Endothelial cell of umbilical vein (primary cell): ENCODE results near the gene IPO13. TPM values are rescaled to one million over a fixed set of nuclear protein-coding genes. Genes with fewer than 3 reads are reported as not detected.

ENCODE experiments used
- BruUV-seq: library from RNA; stranded (reverse); fragments of 400-500 nt; replicated peaks from 2 replicates; lab custom pipeline; 2021; lab: Mats Ljungman, UMichigan
- CTCF ChIA-PET: fragments of 300-600, 350-600 bp; sonication (Branson Sonifier 250); formaldehyde crosslinking; loops from one replicate; lab custom pipeline; 2021; ENCODE audit warnings: antibody characterized with exemption, inconsistent platforms; lab: Charles Lee
- POLR2A ChIA-PET: fragments of 300-600, 350-600 bp; sonication (Branson Sonifier 250); formaldehyde crosslinking; loops from one replicate; lab custom pipeline; 2021; ENCODE audit warnings: antibody characterized with exemption, inconsistent platforms; lab: Charles Lee
- DNase-seq: peaks from one replicate; pipeline ENCODE4 v3.0.0-alpha.2; 2011; ENCODE audit warnings: low read depth, low spot score
- FAIRE-seq: peaks from 2 replicates; lab custom pipeline; 2011; peaks lifted over from hg19 to GRCh38; lab: Jason Lieb, UNC
- H2AFZ ChIP-seq: 2 replicates; pipeline ENCODE4 v1.6.0; 2012; ENCODE audit warnings: low read depth, low read length, control low read depth, inconsistent platforms
- H3K27ac ChIP-seq: 2 replicates; pipeline ENCODE4 v1.5.1; 2011; ENCODE audit warnings: low read depth, mild to moderate bottlenecking, control low read depth, low read length, moderate library complexity; ENCODE audit not compliant: insufficient read depth
- H3K27me3 ChIP-seq, 2 experiments: 2 replicates each; pipeline versions ENCODE4 v1.6.0 to v1.6.1; 2011; ENCODE audit warnings: low read length in 2 of 2, mixed read lengths in 1 of 2; ENCODE audit not compliant: control insufficient read depth in 2 of 2, insufficient read depth in 2 of 2
- H3K36me3 ChIP-seq, 2 experiments: 2 replicates in 1 of 2; 3 replicates in 1 of 2; pipeline ENCODE4 v1.5.1; 2011; ENCODE audit warnings: low read length in 2 of 2, mild to moderate bottlenecking in 1 of 2, moderate library complexity in 1 of 2; ENCODE audit not compliant: control insufficient read depth in 2 of 2, insufficient read depth in 2 of 2; ENCODE audit errors: extremely low read depth in 1 of 2
- H3K4me1 ChIP-seq: 3 replicates; pipeline ENCODE4 v1.5.1; 2011; ENCODE audit warnings: mild to moderate bottlenecking, low read length; ENCODE audit not compliant: control insufficient read depth, insufficient read depth; ENCODE audit errors: extremely low read depth
- H3K4me2 ChIP-seq: 2 replicates; pipeline ENCODE4 v1.6.1; 2011; ENCODE audit warnings: low read length, control low read depth, mixed read lengths; ENCODE audit not compliant: insufficient read depth
- H3K4me3 ChIP-seq, 3 experiments: fragments of 200-600 bp in 1 of 3; sonication (generic), shearing (Covaris generic) in 1 of 3; replicated peaks in 1 of 3; 2 replicates each; pipeline ENCODE4 v1.5.1; 2011 to 2016; ENCODE audit warnings: control low read depth in 3 of 3, low read length in 3 of 3, mild to moderate bottlenecking in 2 of 3, inconsistent platforms in 1 of 3, low read depth in 1 of 3, moderate library complexity in 1 of 3; ENCODE audit not compliant: insufficient read depth in 1 of 3
- H3K79me2 ChIP-seq: 2 replicates; pipeline ENCODE4 v1.6.0; 2012; ENCODE audit warnings: low read length, inconsistent platforms; ENCODE audit not compliant: control insufficient read depth, insufficient read depth
- H3K9ac ChIP-seq: replicated peaks from 2 replicates; pipeline ENCODE3; 2011; ENCODE audit warnings: low read length, control low read depth; ENCODE audit not compliant: insufficient read depth; ENCODE audit errors: extremely low read depth
- H3K9me1 ChIP-seq: replicated peaks from 3 replicates; pipeline ENCODE4 v1.6.0; 2011; ENCODE audit warnings: mild to moderate bottlenecking, low read length; ENCODE audit not compliant: control insufficient read depth, insufficient read depth; ENCODE audit errors: extremely low read depth
- H3K9me3 ChIP-seq: replicated peaks from 2 replicates; pipeline ENCODE4 v1.5.1; 2012; ENCODE audit warnings: low read length, inconsistent platforms; ENCODE audit not compliant: control insufficient read depth, insufficient read depth
- H4K20me1 ChIP-seq: replicated peaks from 2 replicates; pipeline ENCODE3; 2011; ENCODE audit warnings: mild to moderate bottlenecking, low read length; ENCODE audit not compliant: control insufficient read depth, insufficient read depth; ENCODE audit errors: extremely low read depth
- EZH2 ChIP-seq: IDR thresholded peaks from 2 replicates; pipeline ENCODE4 v1.6.1; 2012; ENCODE audit warnings: borderline replicate concordance, low read depth, mild to moderate bottlenecking, moderate library complexity, low read length, inconsistent platforms; ENCODE audit not compliant: severe bottlenecking
- FOS ChIP-seq: IDR thresholded peaks from 2 replicates; pipeline ENCODE4 v1.6.1; 2011; ENCODE audit warnings: mild to moderate bottlenecking, low read length, moderate library complexity, borderline replicate concordance; ENCODE audit not compliant: insufficient read depth
- GATA2 ChIP-seq: IDR thresholded peaks from 2 replicates; pipeline ENCODE4 v1.7.0; 2011; ENCODE audit warnings: low read depth, mild to moderate bottlenecking, moderate library complexity, mixed read lengths, low read length; ENCODE audit not compliant: insufficient read length, insufficient read depth
- JUN ChIP-seq: IDR thresholded peaks from 2 replicates; pipeline ENCODE4 v1.6.1; 2011; ENCODE audit warnings: borderline replicate concordance, low read depth; ENCODE audit not compliant: insufficient read length, insufficient read depth
- MYC ChIP-seq: IDR thresholded peaks from one replicate; pipeline ENCODE4 v1.6.1; 2011; ENCODE audit warnings: mild to moderate bottlenecking, low read depth, low read length
- POLR2A ChIP-seq: IDR thresholded peaks from 2 replicates; pipeline ENCODE4 v1.6.1; 2012; ENCODE audit warnings: low read depth, mild to moderate bottlenecking, control low read depth, low read length
- POLR2AphosphoS5 ChIP-seq: IDR thresholded peaks from 2 replicates; pipeline ENCODE4 v1.6.1; 2012; ENCODE audit warnings: low read depth, mild to moderate bottlenecking, control low read depth, low read length, moderate library complexity; ENCODE audit not compliant: insufficient read depth
- dilution Hi-C: fragments of 300-500 bp; cut with MboI; formaldehyde crosslinking; loops from one replicate; pipeline ENCODE4 v1.15.0; 2019; ENCODE audit warnings: low sequenced_read_pairs; ENCODE audit not compliant: extremely low pct_ligation_motif_present
- intact Hi-C: fragments of 100-400 bp; cut with micrococcal nuclease; formaldehyde crosslinking; loops from one replicate; pipeline ENCODE4 v1.10.0; 2022
- polyA plus RNA-seq, 4 experiments: library from polyadenylated mRNA; depleted of rRNA in 3 of 4; stranded (reverse) in 3 of 4; unstranded in 1 of 4; fragments of >200 nt; gene quantifications; 2 replicates each; pipeline versions ENCODE4 v1.2.1 to v1.2.3, GENCODE V29; 2011 to 2012; ENCODE audit warnings: missing spikeins in 1 of 4
- total RNA-seq: library from RNA; stranded (reverse); gene quantifications from 2 replicates; pipeline ENCODE4 v1.2.3, GENCODE V29; 2021
- TF ChIP-seq, protein P1 (sequence below): IDR thresholded peaks from 2 replicates; pipeline ENCODE4 v1.6.1; 2011; ENCODE audit not compliant: insufficient read depth, insufficient read length
- TF ChIP-seq, protein P2 (sequence below), 2 donors: IDR thresholded peaks; 1 replicate in 1 of 2; 2 replicates in 1 of 2; pipeline ENCODE4 v1.5.1; 2011; ENCODE audit warnings: low read length in 2 of 2, mild to moderate bottlenecking in 2 of 2, moderate library complexity in 2 of 2, control low read depth in 1 of 2, inconsistent platforms in 1 of 2, low read depth in 1 of 2; ENCODE audit not compliant: insufficient read depth in 1 of 2; ENCODE audit errors: extremely low read depth in 1 of 2

The IPO13 gene
- total and polyA plus RNA-seq, 2 donors (not counting 3 experiments of a cell fraction or from before 2014, with no cell fraction given): 28.9 to 29.3 TPM

DNA sequence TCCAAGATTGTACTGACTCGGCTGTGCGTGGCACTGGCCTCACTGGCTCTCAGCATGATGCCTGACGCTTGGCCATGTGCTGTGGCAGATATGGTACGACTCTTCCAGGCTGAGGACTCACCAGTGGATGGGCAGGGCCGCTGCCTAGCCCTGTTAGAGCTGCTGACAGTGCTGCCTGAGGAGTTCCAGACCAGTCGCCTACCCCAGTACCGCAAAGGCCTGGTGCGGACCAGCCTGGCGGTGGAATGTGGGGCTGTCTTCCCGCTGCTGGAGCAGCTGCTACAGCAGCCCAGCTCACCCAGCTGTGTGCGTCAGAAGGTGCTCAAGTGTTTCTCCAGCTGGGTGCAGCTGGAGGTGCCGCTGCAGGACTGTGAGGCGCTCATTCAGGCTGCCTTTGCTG, 2.9 kb downstream of the IPO13 start:
- Histone ChIP-seq H3K27ac (no peak overlapping the region), H2AFZ (no peak overlapping the region), H3K36me3 (peaks cover 0 to 4% of the 10 kb centered on the region in 2 experiments), H3K4me3 (no peak overlapping the region), H3K4me1 (peaks cover 20% of the 10 kb centered on the region), H3K27me3 (no peaks in the 10 kb centered on the region), H3K9me3 (no peaks in the 10 kb centered on the region), H3K79me2 (peaks cover 5% of the 10 kb centered on the region), H3K4me2 (no peak overlapping the region), H4K20me1 (no peaks in the 10 kb centered on the region), H3K9me1 (no peaks in the 10 kb centered on the region), H3K9ac (no peak overlapping the region)
- POLR2A ChIA-PET: no interaction called here
- no peak for TF ChIP-seq JUN
- no peak for TF ChIP-seq EZH2
- no peak for TF ChIP-seq MYC
- TF ChIP-seq POLR2A: no peak
- TF ChIP-seq, protein P1, sequence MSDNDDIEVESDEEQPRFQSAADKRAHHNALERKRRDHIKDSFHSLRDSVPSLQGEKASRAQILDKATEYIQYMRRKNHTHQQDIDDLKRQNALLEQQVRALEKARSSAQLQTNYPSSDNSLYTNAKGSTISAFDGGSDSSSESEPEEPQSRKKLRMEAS: no peak
- no peak for TF ChIP-seq POLR2AphosphoS5
- TF ChIP-seq, protein P2, sequence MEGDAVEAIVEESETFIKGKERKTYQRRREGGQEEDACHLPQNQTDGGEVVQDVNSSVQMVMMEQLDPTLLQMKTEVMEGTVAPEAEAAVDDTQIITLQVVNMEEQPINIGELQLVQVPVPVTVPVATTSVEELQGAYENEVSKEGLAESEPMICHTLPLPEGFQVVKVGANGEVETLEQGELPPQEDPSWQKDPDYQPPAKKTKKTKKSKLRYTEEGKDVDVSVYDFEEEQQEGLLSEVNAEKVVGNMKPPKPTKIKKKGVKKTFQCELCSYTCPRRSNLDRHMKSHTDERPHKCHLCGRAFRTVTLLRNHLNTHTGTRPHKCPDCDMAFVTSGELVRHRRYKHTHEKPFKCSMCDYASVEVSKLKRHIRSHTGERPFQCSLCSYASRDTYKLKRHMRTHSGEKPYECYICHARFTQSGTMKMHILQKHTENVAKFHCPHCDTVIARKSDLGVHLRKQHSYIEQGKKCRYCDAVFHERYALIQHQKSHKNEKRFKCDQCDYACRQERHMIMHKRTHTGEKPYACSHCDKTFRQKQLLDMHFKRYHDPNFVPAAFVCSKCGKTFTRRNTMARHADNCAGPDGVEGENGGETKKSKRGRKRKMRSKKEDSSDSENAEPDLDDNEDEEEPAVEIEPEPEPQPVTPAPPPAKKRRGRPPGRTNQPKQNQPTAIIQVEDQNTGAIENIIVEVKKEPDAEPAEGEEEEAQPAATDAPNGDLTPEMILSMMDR (IDR thresholded peaks at IDR 0.05; ENCODE audit: extremely low read depth in 1 of 2, insufficient read depth in 1 of 2, low read depth in 1 of 2, low read length in 2 of 2): no peak
- TF ChIP-seq GATA2: no peak
- TF ChIP-seq FOS: no peak
- DNase-seq: no peak
- BruUV-seq: no TSS peak
- CTCF ChIA-PET: interaction anchor here (6.9 kb wide), 1 partner anchor 185 kb away, joined by 69 read pairs; no protein-coding TSS in a partner anchor
- dilution Hi-C loops: loop anchor here (25.0 kb wide), 1 partner anchor 187 kb away; no protein-coding TSS in a partner anchor
- intact Hi-C loops: loop anchor here (5.0 kb wide), 1 partner anchor 98 kb away; no protein-coding TSS in a partner anchor
- no peak for FAIRE-seq
